ENCODE results near the gene EML6. TPM values are rescaled to one million over a fixed set of nuclear protein-coding genes. Genes with fewer than 3 reads are reported as not detected.
A peak's percentile ranks its signal among the peaks of the same experiment; 100 is the strongest.

Gene EML6
- total RNA-seq, 2 experiments from 2014 or later: 0.78 to 1.3 TPM

GRCh38 chr2:54967759-54968365 lies 244.4 kb downstream of the EML6 start:
- CTCF ChIA-PET: interaction anchor here (0.5 kb wide), 1 partner anchor 11 kb away, joined by 3 read pairs; no protein-coding TSS in a partner anchor
- Mint-ChIP-seq H3K9me3 (ENCODE audit: insufficient read depth) (no peaks in the 10 kb centered on the region), H3K27me3 (ENCODE audit: low read depth) (no peaks in the 10 kb centered on the region), H3K36me3 (ENCODE audit: low read depth) (peaks cover 6% of the 10 kb centered on the region), H3K4me1 (ENCODE audit: low read depth) (peaks cover 17% of the 10 kb centered on the region), H3K27ac (peak overlapping the region; percentile 26), H3K4me3 (no peak overlapping the region)
- no peak for ATAC-seq
- POLR2A ChIA-PET: no interaction called here
- DNase-seq: no peak

GRCh38 chr2:54968561-54969218 lies 245.2 kb downstream of the EML6 start:
- POLR2A ChIA-PET: interaction anchor here (0.5 kb wide), 1 partner anchor 8 kb away, joined by 5 read pairs; no protein-coding TSS in a partner anchor
- peak overlapping the region; percentile 26 for H3K27ac Mint-ChIP-seq
- H3K36me3 Mint-ChIP-seq (ENCODE audit: low read depth): peaks cover 11% of the 10 kb centered on the region
- ATAC-seq: no peak
- DNase-seq: no peak
- no peak overlapping the region for H3K4me3 Mint-ChIP-seq
- CTCF ChIA-PET: no interaction called here
- no peaks in the 10 kb centered on the region for H3K9me3 Mint-ChIP-seq (ENCODE audit: insufficient read depth)
- H3K4me1 Mint-ChIP-seq (ENCODE audit: low read depth): peaks cover 17% of the 10 kb centered on the region
- H3K27me3 Mint-ChIP-seq (ENCODE audit: low read depth): no peaks in the 10 kb centered on the region

DNA sequence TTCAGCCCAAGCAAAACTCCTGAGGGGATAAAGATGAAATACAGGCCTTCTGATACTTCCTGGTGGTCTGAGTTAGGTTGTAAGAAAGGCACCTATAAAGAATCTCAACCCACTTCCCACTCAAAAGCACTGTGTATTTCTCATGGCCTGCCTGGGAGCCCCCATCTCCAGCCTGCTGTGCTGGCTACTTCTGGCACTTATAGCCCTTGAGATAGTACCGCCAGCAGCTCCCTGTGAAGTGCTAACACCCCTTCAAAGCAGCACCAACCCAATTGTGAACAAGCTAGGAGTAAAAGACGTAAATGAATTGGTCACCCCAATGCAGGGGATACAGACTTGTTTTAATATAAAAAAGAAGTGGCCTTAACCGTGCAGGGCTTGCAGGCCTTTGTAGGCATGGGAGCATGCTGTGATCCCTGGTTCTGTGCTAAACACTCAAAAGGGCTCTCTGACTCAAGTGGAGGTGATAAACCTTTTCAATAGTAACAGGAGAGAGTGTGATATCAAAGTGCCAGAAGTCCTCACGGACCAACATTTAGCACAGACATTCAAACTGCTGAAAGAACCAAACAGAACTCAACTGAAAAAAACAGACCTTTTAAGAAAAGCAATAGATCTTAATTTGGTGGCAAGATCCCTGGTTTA lies 246.0 kb downstream of the EML6 start:
- ChIA-PET POLR2A (interaction anchor here (0.5 kb wide), 1 partner anchor 8 kb away, joined by 5 read pairs; no protein-coding TSS in a partner anchor), CTCF (no interaction called here)
- Mint-ChIP-seq H3K27me3 (ENCODE audit: low read depth) (no peaks in the 10 kb centered on the region), H3K4me1 (ENCODE audit: low read depth) (peaks cover 17% of the 10 kb centered on the region), H3K27ac (no peak overlapping the region), H3K4me3 (no peak overlapping the region), H3K36me3 (ENCODE audit: low read depth) (peaks cover 11% of the 10 kb centered on the region), H3K9me3 (ENCODE audit: insufficient read depth) (no peaks in the 10 kb centered on the region)
- ATAC-seq: no peak
- no peak for DNase-seq

GRCh38 chr2:54969940-54970338 lies 246.5 kb downstream of the EML6 start:
- ATAC-seq: no peak
- no peak overlapping the region for H3K27ac Mint-ChIP-seq
- no peaks in the 10 kb centered on the region for H3K27me3 Mint-ChIP-seq (ENCODE audit: low read depth)
- peaks cover 15% of the 10 kb centered on the region for H3K4me1 Mint-ChIP-seq (ENCODE audit: low read depth)
- ChIA-PET POLR2A (no interaction called here), CTCF (no interaction called here)
- no peak for DNase-seq
- no peak overlapping the region for H3K4me3 Mint-ChIP-seq
- H3K9me3 Mint-ChIP-seq (ENCODE audit: insufficient read depth): no peaks in the 10 kb centered on the region
- peaks cover 13% of the 10 kb centered on the region for H3K36me3 Mint-ChIP-seq (ENCODE audit: low read depth)

- Mint-ChIP-seq H3K9me3 (ENCODE audit: insufficient read depth) (no peaks in the 10 kb centered on the region), H3K36me3 (ENCODE audit: low read depth) (peaks cover 20% of the 10 kb centered on the region), H3K4me3 (no peak overlapping the region), H3K4me1 (ENCODE audit: low read depth) (peaks cover 13% of the 10 kb centered on the region), H3K27me3 (ENCODE audit: low read depth) (no peaks in the 10 kb centered on the region), H3K27ac (no peak overlapping the region)
- ATAC-seq (no peak), DNase-seq (no peak)
- ChIA-PET POLR2A (no interaction called here), CTCF (interaction anchor here (1.2 kb wide), 1 partner anchor 78 kb away, joined by 3 read pairs; no protein-coding TSS in a partner anchor)
Measured at GRCh38 chr2:54975175-54975574, 251.7 kb downstream of the EML6 start.

GRCh38 chr2:54975598-54976492 lies 252.4 kb downstream of the EML6 start:
- Mint-ChIP-seq H3K36me3 (ENCODE audit: low read depth) (peaks cover 23% of the 10 kb centered on the region), H3K27me3 (ENCODE audit: low read depth) (no peaks in the 10 kb centered on the region), H3K27ac (no peak overlapping the region), H3K4me1 (ENCODE audit: low read depth) (peaks cover 13% of the 10 kb centered on the region), H3K9me3 (ENCODE audit: insufficient read depth) (no peaks in the 10 kb centered on the region), H3K4me3 (no peak overlapping the region)
- POLR2A ChIA-PET: no interaction called here
- DNase-seq: no peak
- CTCF ChIA-PET: no interaction called here
- no peak for ATAC-seq

DNA sequence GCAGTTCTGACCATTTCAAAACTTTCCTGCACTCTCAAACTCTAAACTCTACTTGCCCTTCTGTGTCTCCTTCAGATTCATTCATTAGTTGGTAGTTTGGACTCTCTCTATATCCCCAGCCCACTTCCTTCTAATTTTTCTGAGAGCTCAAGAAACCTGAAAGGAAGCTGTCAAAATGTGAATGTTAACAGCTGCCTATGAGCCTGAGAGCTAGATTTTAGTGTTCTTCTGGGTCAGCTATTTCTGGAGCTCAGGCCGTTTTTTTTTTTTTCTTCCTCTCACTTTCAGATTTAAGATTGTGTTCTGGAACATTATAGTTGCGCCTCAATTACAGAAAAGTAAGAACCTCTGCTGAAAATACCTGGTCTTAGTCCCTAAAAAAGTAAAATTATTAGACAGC lies 253.7 kb downstream of the EML6 start:
- POLR2A ChIA-PET: interaction anchor here (0.6 kb wide), 1 partner anchor 8 kb away, joined by 5 read pairs; no protein-coding TSS in a partner anchor
- peaks cover 13% of the 10 kb centered on the region for H3K4me1 Mint-ChIP-seq (ENCODE audit: low read depth)

DNA sequence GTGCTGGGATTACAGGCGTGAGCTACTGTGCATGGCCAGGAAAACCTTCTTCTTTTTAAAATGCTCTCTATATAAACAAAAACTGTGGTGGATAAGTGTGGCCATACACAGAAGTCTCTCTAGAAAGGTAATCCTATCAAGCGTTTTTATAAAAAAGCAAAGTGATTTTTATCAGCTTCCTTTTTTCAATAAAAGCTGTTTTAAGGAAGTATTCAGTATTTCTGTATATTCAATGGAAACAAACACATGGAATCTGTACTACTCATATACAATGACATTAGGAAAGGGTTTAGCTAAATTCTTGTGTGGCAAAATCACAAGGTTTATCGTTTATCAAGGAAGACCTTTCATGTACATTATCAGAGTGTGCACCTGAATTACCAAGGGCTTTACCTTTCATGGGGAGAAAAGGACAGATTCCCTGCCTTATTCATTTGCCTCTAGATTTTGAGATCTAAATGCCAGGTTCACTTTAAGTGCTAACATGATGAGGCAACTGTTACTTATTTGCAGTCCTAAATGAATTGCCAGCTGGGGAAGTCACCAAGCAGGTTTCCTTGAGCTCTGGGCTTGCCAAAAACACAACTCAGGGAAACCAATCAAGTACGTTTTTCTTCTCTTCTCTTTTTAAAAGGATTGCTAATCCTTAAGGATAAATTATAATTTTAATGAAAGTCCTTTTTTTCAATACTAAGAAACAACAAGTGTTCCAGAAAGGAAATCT lies 256.0 kb downstream of the EML6 start:
- peaks cover 13% of the 10 kb centered on the region for H3K4me1 Mint-ChIP-seq (ENCODE audit: low read depth)
- no peak overlapping the region for H3K4me3 Mint-ChIP-seq
- ChIA-PET CTCF (no interaction called here), POLR2A (no interaction called here)
- no peaks in the 10 kb centered on the region for H3K27me3 Mint-ChIP-seq (ENCODE audit: low read depth)
- H3K27ac Mint-ChIP-seq: no peak overlapping the region
- DNase-seq (no peak), ATAC-seq (no peak)
- H3K36me3 Mint-ChIP-seq (ENCODE audit: low read depth): peaks cover 35% of the 10 kb centered on the region
- H3K9me3 Mint-ChIP-seq (ENCODE audit: insufficient read depth): no peaks in the 10 kb centered on the region

More for the DNA sequence above, 253.7 kb downstream of the EML6 start:
- Mint-ChIP-seq H3K9me3 (ENCODE audit: insufficient read depth) (no peaks in the 10 kb centered on the region), H3K36me3 (ENCODE audit: low read depth) (peaks cover 27% of the 10 kb centered on the region), H3K27me3 (ENCODE audit: low read depth) (no peaks in the 10 kb centered on the region), H3K4me3 (no peak overlapping the region), H3K27ac (no peak overlapping the region)
- no peak for ATAC-seq
- no peak for DNase-seq
- CTCF ChIA-PET: interaction anchor here (1.9 kb wide), 1 partner anchor 36 kb away, joined by 7 read pairs; no protein-coding TSS in a partner anchor

- CTCF ChIA-PET: no interaction called here
- POLR2A ChIA-PET: no interaction called here
- DNase-seq (no peak), ATAC-seq (no peak)
- H3K27me3 Mint-ChIP-seq (ENCODE audit: low read depth): no peaks in the 10 kb centered on the region
- H3K4me3 Mint-ChIP-seq: no peak overlapping the region
- no peak overlapping the region for H3K27ac Mint-ChIP-seq
- H3K9me3 Mint-ChIP-seq (ENCODE audit: insufficient read depth): no peaks in the 10 kb centered on the region
- peaks cover 39% of the 10 kb centered on the region for H3K36me3 Mint-ChIP-seq (ENCODE audit: low read depth)
- peaks cover 13% of the 10 kb centered on the region for H3K4me1 Mint-ChIP-seq (ENCODE audit: low read depth)
Measured at GRCh38 chr2:54981385-54981784, 257.9 kb downstream of the EML6 start.

- ChIA-PET CTCF (no interaction called here), POLR2A (no interaction called here)
- Mint-ChIP-seq H3K9me3 (ENCODE audit: insufficient read depth) (no peaks in the 10 kb centered on the region), H3K4me3 (no peak overlapping the region), H3K4me1 (ENCODE audit: low read depth) (no peaks in the 10 kb centered on the region), H3K27me3 (ENCODE audit: low read depth) (no peaks in the 10 kb centered on the region), H3K27ac (no peak overlapping the region), H3K36me3 (ENCODE audit: low read depth) (peaks cover 40% of the 10 kb centered on the region)
- DNase-seq (no peak), ATAC-seq (no peak)
Measured at GRCh38 chr2:54983345-54984220, 260.1 kb downstream of the EML6 start.

All from activated CD8-positive, alpha-beta T cell treated with anti-CD3 and anti-CD28 coated beads, Interleukin-2, amount 10 ng/mL, durations not matched to agents 7 days and 5 days (primary cell).